ENCODE results near the gene RERE.

Gene RERE

GRCh38 chr1:8687039-8687438, 130.4 kb downstream of the RERE start:
- no peak for DNase-seq (ENCODE audit: low read depth)

- no peak for DNase-seq (ENCODE audit: low read depth)
Observed at GRCh38 chr1:8685463-8685862, 132.0 kb downstream of the RERE start.

DNA sequence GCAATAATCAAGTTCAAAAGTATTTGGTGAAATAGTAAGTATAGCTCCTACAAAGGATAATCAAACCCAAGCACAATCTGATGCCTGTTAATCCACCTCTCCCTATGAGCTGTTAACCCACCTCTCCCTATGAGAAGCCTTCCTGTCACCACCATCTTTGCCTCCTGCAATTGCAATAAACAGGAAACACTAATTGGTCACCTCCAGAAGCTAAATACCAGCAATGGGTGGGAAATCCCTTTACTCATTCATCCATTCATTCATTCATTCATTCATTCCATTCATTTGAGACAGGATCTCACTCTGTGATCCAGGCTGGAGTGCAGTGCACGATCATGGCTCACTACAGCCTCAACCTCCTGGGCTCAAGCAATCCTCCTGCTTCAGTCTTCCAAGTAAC, 132.8 kb downstream of the RERE start:
- no peak for DNase-seq (ENCODE audit: low read depth)

DNA sequence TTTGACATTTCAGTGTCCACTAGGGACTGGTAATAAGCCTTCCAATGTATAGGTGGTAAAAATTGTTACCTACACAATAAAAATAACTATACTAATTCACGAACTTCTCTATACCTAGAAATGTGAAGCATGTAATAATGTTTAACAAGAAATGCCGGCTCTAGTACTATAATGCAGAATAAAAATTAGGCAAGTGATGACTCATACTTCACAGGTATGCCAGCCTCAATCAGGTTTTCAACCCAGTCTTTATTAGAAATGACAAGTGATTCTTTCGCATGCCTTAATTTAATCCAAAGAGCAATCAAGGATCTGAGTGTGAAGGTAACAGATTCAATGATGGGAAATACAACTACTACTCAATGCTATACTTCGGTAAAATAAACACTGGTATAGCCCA, 134.9 kb downstream of the RERE start:
- DNase-seq (ENCODE audit: low read depth): no peak

DNA sequence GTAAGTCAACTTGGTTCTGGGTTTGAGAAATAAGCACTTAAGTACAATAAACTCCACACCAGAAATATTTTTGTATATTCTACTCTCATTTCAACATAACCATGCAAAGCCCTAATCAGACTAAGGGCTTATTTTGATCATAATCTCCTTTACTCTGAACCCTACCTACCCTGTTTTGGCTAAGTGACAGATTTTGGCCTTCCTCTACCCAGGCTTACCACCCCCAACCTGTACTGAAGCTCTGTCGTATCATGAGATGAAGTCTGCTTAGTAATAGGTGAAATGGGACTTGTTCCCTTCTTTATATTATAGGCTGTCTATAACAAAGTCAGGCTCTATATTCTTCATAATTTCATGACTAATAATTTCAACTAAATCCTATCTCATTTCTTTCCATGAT, 135.5 kb downstream of the RERE start:
- no peak for DNase-seq (ENCODE audit: low read depth)

- no peak for DNase-seq (ENCODE audit: low read depth)
Observed at GRCh38 chr1:8680664-8681650, 136.5 kb downstream of the RERE start.

- no peak for DNase-seq (ENCODE audit: low read depth)
Observed at GRCh38 chr1:8679929-8680663, 137.3 kb downstream of the RERE start.

- no peak for DNase-seq (ENCODE audit: low read depth)
Observed at GRCh38 chr1:8679395-8679800, 138.0 kb downstream of the RERE start.

GRCh38 chr1:8678673-8679394, 138.6 kb downstream of the RERE start:
- DNase-seq (ENCODE audit: low read depth): no peak

DNA sequence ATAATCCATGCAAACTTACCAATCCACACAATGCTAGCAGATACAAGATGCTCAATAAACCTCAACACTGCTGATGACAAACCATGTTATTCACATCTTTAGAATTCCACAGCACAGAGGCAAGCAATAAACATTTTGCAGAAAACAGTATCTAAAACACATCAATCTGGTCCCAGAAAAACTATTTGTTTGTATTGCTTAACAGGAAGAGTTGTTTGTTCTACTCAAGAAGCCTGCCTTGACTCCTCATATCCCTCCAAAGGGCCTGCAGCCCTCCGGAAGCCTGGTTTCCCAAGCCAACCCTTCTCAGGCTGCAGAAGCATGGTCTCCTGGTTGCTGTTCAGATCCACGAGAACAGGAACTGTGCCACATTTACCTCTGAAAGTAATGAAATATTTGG, 139.7 kb downstream of the RERE start:
- DNase-seq (ENCODE audit: low read depth): no peak

DNA sequence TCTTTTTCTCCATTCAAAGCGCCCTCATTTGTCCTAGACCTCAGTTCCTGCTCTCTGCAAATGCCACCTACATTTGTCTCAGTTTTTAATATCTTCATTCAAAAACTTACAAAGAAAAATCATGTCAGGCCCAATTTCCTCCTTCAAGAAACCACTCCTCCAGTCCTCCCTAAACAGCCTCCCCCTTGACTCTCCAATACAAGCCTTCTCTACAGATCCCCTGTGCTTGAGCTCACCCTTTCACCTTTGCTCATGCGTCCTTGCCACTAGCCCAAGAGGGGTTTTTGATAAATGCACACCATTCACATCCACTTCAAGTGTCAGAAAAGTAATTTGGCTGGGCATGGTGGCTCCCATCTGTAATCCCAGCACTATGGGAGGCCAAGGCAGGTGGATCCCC, 140.6 kb downstream of the RERE start:
- no peak for DNase-seq (ENCODE audit: low read depth)

DNA sequence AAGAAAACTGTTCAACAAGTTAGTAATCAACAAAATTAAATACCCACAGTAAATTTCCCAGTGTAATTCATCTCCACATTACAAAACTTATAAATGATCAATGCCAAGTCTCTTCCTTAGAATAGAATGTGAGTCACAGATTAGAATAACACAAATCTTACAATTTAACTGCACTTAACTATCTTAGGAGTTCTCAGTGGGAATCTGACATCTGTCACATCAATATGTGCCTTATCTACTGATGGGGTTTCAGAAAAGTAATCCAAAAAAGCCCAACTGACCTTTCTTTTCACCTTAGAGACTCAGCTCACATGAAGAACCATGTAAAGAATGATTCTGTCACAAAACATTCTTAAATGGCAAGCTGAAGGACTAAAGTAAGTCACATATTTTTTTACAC, 141.4 kb downstream of the RERE start:
- no peak for DNase-seq (ENCODE audit: low read depth)

- DNase-seq (ENCODE audit: low read depth): no peak
Observed at GRCh38 chr1:8674912-8675311, 142.5 kb downstream of the RERE start.

- DNase-seq (ENCODE audit: low read depth): no peak
Observed at GRCh38 chr1:8674481-8674880, 143.0 kb downstream of the RERE start.

DNA sequence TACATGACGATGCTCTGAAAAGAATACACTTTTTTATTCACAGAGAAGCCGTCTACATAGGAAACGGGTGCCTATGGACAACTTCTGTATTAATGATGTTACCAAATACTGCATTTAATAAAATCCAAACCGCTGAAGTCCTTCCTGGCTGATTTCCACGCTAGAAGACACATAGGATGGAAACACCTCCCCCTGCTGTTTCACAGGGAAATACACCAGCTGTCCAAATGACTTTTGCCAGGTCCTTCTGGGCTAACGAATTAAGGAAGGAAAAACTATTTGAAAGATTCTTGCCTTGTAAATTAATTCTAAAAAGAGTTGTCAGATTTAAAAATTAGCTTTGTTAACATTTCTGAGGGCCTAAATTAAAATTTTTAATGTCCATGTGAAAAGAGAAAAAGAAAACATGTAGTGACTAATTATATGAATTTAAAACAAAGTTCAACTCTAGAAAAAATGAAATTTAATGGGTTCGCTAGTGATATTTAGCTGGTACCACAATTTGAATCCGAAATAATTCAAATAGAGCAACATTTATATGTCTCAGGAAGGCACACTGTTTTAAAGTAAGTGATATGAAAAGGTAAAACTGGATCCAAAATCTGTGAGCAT, 146.0 kb downstream of the RERE start:
- no peak for DNase-seq (ENCODE audit: low read depth)

DNA sequence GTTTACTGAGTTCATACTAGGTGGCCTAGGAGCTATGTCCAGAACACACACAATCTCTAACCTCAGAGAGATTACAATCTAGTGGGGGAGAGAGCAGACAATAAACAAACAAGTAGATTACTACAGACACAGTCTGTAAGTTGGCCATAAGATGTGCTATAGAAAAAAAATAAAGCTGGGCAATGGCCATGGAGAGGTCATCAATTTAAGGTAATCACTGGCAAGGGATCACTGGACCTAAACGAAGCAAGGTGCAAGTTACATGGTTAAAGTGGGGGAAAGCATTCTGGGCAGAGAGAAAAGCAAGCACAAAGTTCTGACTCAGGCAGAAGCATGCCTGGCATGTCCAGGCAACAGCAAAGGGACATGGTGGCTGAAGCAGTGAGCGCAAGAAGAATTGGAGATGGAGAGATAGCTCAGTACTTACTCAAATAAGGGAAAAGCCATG, 147.0 kb downstream of the RERE start:
- DNase-seq (ENCODE audit: low read depth): no peak

DNA sequence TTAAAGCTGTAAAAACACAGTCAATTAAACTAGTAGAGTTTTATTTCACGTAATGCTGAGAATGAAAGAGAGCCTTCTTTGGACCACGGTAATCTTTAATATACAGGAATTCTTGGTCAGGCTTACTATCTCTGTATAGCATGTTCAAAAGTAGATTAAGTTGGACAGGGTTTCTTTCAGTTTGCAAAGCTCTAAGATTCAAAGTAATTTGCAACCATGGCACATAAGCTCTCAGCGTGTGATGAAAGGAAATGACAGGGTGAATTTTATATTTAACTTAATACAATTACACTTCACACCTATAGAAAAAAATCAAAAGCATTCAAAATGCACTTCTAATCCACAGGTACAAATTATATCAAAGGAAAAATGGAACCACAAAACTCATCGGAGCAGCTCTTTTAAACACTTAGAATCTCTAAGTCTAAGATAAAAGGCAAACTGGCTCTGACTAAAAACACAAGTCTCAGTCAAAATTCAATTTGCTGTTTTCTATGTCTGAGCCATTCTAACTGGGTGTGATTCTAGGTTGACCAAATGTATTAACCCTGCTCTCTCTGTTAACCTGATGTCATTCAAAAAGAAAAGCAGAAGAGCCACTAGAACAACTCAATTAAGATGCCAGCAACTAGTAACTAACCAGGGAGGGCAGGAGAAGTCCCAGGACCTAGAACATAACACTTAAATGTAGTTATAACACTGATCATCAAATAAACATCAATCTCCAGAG, 147.7 kb downstream of the RERE start:
- DNase-seq (ENCODE audit: low read depth): no peak

- no peak for DNase-seq (ENCODE audit: low read depth)
Observed at GRCh38 chr1:8667869-8668594, 149.4 kb downstream of the RERE start.

DNA sequence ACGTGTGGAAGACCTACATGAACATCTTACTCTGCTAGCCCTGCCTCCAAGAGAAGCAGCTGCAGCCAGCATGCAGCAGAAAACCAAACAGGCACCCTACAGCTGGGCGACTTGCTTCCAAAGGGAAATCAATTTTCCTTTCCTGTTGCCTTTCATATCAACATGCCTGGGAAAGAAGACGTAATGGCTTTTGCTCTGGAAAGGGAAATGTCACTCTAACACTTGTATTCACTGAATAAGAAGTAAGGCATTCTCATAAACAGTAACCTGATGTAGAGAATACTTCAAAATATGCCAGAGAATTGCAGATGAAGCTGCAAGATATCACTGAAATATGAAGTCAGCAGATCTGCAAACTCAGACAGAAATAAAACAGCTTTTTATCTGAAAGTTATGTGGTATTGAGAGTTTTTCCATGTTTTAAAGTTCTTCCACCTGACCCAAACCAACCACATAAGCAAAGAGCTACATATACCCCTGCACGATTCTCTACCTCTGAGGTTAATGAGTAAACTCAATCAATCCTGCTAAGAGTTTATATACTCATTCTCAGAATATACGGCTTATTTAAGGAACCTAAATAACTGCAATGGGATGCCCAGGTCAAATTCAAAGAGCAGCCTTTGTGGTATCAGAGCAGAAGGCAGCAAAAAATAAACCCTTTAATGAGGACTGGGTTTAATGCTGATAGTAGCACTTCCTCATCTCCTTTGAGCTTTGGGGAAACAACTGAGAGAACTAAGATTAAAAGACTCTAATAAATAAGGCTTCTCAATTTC, 150.9 kb downstream of the RERE start:
- no peak for DNase-seq (ENCODE audit: low read depth)

- no peak for DNase-seq (ENCODE audit: low read depth)
Observed at GRCh38 chr1:8665833-8666232, 151.6 kb downstream of the RERE start.

All from stimulated activated CD8-positive, alpha-beta memory T cell treated with anti-CD3 and anti-CD28 coated beads, Interleukin-12 subunit alpha, Interleukin-12 subunit beta, amount 100 ng/mL, for 4 hours (primary cell).